NCI-H526 (cell line): Measurements from ENCODE around the gene TIPARP.

Source experiments
- DNase-seq, 2 experiments: peaks; one replicate each; lab custom pipeline; 2025; lab: John Stamatoyannopoulos, UW

TIPARP gene, protein sequence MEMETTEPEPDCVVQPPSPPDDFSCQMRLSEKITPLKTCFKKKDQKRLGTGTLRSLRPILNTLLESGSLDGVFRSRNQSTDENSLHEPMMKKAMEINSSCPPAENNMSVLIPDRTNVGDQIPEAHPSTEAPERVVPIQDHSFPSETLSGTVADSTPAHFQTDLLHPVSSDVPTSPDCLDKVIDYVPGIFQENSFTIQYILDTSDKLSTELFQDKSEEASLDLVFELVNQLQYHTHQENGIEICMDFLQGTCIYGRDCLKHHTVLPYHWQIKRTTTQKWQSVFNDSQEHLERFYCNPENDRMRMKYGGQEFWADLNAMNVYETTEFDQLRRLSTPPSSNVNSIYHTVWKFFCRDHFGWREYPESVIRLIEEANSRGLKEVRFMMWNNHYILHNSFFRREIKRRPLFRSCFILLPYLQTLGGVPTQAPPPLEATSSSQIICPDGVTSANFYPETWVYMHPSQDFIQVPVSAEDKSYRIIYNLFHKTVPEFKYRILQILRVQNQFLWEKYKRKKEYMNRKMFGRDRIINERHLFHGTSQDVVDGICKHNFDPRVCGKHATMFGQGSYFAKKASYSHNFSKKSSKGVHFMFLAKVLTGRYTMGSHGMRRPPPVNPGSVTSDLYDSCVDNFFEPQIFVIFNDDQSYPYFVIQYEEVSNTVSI

DNA sequence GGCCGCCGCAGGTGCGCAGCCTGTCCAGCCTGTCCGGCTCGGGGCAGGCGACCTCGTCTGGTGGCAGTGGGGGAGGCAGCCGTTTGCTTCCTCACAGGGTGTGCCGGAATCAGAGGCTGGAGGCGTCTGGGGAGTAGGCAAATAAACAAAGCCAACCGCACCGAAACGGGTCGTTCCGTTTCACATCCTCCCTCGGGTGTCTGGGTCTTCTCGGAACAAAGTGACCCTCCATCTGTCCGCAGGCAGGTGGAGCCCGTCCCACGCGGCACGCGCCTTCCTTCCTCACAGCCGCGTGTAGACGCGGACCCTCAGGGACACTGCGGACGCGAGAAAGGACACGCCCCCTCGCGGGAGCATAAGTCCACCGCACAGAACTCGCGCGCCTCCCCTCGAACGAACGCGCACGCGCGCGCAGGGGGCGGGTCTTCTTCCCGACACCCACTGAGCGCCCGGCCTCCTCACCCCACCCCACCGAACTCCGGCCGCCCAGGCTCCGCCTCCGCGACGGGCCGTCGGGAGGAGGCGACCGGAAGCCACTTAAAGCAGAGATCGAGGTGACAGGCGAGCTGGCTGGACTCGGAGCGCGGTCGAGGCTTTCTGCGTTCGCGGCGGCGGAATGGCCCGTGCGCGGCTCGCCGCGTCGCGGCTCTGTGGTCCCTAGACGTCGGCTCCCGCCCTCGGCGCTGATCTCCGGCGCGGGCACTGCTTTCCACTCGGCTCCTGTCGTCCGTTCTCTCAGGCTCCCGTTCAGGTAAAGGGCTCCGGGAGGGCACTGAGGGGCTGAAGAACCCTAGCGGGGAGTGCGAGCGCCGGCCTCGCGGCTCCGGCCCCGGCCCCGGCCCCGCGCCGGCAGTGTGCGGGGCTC is at the start of gene TIPARP:
TSS of gene TIPARP (plus strand) at position 545 of the 865 bp plus-strand sequence. CDS start 3,108 bp downstream, outside the sequence.
- DNase-seq = peak; percentile 97 to 99

DNA sequence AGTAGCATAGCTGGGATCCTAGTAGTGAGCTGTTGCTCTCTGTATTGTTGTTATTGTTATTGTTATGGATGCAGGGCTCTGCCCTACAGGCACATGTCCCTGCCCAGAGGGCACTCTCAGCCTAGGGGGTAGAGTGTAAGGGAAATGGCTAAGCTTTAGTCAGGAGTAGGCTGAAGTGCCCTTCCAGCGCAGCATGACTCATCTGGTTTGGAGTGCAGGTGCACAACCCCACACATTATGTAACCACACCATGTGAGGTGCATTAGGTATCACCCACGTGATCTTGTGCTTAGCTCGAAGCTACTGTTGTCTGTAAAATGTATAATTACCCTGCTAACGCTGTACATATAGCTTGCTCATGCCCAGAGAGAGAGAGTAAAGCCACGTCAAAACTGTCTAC is 48.3 kb upstream of the TIPARP start:
- no peak for DNase-seq

DNA sequence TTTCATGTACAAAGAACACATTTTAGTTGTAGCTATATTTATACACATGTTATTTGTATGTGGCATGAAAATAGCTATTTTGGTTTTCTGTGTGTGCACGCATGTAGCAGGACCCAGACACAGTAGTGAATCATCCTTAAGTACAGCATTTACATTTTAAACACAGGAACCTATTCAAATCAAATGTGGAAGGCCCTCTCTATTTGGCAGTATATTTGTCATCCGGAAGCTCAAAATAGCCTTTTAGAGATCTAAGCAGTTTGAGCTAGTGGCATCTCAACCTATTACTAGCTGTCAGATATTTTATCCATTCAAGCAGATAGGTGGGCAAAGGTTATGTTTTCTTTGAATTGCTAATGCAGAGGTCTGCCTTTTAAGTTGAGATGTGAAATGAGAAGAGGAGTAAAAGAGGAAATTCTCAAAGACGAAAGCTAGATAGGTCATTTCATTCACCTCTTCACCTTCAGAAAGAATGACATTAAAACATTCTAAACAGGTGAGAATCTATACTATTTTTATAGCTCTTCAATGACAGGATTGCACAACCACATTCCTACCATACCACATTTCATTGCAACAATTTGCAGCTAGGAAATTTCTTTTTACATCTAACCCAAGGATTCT is 46.3 kb upstream of the TIPARP start:
- DNase-seq = peak in 1 of 2 experiments; percentile 23

DNA sequence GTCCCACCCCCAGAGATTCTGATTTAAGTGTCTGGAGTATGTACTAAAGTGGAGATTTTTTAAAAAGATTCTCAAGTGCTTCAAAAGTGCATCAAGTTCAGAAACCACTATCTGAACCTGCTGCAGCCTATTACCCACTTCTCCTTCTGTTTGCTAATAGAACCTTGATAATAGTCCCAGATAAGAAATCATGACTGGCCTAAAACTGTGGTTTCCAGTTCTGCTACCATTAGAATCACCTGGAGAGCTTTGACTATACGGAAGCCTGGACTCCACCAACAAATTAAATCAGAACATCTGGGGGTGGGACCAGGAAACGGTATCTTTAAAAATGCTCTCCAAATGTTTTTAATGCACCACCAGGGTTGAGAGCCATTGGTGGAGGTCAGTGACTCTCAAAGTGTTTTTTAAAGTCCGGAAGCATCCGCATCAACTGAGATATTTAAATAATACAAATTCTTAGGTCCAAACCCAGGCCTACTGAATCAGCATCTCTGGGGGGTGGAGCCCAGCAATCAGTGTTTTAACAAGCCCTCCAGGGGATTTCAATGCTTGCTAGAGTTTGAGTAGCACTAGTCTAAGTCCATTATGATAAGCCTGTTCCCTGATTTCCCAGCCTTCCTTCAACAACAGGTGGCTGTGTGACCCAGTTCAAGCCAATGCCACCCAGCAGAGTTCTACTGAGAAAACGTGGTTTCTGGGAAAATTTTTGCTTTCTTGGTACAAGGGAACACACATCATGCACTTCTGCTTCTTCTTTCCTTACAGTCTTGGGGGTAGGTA is 45.4 kb upstream of the TIPARP start:
- DNase-seq = no peak

DNA sequence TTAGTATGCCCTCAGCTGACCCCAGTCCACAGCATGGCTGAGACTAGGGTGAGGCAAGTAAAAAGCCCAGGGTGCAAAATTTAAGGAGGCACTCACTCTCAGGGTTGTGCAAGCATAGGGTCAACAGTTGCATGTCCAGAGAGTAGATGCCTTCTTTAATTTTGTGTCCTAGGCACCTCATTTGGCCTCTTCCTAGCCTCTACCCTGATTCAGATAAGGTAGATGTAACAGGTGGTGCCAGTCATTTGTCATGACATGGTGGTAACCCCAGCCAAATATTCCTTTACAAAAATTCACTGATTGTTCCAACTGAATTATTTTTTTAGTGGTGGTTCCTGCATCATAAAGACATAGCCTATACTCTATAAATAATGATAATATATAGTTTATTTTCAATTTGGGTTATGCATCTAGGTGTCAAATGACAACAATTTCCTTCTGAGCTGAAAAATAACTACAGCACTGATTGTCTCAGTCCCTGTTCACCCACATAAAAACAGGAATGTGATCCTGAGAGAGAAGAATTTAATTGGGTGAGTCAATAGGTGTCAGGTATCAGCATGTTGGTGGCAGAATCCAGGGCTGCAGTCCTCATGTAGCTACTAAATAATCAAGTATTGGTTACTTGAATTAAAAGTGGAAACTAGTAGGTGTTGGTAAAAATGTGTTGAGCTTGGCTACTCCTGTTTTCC is 44.2 kb upstream of the TIPARP start:
- DNase-seq = no peak

DNA sequence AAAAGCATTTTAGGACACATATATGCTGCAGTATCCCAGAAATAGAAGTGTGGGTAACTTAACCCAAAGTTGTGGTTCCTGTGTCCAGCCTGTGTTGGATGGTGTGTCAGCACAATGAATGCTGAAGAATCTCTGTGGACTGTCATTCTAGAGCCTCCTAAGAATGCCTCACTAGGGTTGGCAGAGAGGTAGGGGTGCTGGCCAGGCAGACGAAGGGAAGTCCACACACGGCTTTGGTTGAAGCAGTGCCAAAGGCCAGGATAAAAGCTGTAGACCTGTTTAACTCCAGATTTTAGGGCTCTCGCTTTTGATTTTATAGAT is 43.7 kb upstream of the TIPARP start:
- DNase-seq = no peak

DNA sequence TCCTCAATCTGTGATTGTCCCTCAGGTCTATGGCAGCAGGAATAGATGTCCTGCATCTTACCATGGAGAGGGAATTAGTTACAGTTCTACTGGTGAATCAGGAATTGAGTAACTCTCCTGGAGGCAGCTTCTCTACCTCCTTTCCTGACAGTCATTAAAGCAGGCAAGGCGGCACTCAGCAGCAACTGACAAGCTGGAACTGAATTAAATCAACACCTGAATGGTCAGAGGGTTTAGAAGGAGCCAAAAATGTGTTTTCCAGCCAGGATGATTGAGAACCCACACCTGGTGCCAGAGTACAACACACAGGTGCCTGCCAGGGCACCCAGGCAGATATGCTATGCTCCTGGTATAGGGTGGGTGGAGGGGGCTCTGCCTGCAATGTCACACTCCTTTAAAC is 43.1 kb upstream of the TIPARP start:
- DNase-seq = no peak

DNA sequence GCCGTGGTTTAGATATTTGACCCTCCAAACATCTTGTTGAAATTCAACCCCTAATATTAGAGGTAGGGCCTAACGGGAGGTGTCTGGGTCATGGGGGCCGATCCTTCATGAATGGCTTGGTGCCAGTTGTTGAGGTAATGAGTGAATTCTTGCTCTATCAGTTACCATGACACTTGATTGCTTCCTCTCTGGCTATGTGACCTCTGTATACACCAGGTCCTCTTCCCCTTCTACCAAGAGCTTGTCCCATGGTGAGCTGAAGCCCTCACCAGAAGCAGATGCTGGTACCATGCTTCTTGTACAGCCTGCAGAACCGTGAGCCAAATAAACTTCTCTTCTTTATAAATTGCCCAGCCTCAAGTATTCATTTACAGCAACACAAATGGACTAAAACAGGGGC is 41.8 kb upstream of the TIPARP start:
- DNase-seq = no peak

DNA sequence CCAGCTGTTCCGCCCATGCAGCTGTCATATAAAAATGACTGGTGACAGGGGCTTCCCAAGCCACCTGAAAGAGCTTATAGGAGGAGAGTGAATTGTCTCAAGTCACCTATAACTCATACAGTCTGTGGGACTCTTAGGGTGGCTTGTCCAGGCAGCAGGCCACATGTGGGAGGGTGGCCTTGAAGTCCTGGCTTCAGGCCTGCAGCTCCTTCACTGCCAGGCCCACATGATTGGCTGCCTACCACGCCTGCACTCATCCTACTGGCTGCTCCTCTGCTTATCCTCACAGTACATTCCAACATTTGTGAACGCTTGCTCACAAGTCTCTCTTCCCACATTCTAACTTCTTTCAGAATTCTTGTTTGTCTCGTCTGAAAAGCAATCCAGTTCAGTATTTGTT is 41.1 kb upstream of the TIPARP start:
- DNase-seq = no peak

DNA sequence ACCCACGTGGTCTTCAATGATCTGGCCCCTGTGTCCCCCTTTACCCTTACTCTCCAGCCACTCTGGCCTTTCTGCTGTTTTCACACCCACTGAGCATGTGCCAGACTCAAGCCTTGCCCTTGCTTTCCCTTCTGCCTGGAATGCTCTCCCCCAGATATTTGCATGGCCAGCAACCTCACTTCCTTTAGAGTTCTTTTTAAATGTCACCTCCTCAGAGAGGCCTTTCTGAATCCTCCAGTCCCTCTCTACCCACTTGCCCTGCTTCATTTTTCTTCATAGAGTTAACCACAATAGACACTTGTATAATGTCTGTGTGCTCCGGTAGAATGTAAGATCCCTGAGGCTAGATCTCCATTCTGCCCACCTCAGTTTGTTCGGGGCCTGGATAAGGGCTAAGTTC is 39.4 kb upstream of the TIPARP start:
- DNase-seq = no peak

DNA sequence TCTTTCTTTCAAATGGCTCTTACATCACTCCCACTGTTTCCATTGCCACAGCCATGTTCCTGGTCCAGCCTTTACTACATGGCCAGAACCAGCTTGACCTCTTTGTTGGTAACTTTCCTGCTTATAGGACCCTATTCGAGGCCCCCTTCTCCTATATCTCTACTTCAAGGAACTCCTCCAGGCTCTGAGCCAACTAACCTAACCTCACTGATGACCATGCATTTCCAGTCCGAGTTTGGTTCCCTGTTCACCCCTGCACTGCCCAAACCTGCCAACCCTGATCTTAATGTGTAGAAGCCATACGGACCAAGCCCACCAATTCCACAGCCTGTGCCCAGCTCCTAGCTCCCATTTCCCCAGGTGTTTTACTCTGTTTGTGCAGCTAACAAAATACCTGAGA is 38.4 kb upstream of the TIPARP start:
- DNase-seq = no peak

DNA sequence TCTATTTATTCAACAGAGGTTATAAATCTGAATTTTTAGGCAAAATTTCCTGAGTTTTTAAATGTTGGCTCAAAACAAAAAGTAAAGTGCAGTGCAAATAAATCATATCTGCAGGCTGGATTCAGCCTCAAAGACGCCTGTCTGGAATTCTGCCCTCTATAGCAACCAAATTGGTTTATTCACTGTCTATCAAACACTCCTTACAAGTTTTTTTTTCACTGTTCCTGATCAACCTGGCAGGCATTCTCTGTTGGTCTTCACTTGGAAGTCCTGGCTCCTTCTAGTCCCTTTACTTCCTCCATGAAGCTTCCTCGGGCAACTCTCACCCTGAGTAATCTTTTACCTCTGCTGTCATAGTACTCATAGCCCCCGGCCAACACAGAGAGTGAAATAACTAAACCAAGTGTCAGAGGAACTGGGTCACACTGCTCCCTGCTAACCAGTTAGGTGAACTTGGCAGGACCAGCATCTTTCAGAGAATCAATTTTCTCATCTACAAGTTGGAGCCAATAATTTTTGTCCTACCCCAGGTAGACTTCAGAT is 36.8 kb upstream of the TIPARP start:
- no peak for DNase-seq

DNA sequence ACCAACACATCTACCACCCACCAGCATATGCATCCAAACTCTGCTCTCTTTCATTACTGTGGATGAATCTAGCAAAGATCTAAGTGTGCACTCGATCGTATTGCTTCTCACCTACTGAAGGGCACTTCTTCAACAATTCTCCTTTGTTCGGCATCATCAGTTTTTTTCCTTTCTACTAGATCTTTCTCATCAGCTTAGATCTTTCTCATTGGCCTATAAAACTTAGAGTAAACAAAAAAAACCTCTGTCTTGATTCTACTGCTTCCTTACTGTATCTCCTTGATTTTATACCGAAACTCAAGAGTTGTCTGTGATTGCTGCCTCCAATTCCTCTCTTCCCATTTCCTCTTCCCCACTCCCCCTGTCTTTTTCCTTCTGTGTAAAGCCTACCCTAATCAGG is 36.1 kb upstream of the TIPARP start:
- no peak for DNase-seq

DNA sequence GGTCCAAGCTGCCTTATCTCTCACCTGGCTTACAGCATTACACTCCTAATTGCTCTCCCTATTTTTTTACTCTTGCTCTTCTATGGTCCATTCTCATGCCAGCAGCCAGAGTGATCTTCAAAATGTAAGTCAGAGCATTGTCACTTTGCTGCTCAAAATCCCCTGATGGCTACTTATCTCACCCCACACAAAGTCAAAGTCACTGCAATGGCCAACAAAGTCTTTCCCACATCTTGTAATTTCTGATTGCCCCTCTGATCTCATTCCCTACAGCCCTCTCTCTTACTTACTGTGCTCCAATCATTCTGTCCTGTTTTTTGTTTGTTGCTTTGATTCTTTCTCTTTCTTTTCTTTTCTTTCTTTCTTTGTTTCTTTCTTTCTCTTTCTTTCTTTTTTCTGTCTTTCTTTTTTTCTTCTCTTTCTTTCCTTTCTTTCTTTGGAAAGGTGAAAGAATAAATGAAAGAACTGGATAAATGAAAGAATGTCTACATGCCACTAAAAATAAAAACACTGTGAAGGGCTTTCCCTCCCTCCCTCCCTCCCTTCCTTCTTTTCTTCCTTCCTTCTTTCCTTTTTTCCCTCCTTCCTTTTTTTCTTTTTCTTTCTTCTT is 34.9 kb upstream of the TIPARP start:
- DNase-seq = no peak

DNA sequence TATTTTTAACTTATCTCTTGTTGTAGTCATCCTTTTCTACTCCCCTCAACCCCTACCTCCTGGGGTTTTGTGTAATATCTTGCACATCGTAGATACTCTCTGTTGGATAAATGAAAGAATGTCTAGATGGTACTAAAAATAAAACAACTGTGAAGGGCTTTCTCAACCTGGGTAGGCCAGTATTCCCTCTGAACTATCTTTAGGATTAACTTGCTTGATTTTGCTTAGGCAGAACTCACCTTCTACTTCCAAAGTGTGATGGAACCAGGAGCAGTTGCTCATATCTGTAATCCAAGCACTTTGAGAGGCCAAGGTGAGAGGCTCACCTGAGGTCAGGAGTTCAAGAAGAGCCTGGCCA is 32.8 kb upstream of the TIPARP start:
- DNase-seq = no peak

DNA sequence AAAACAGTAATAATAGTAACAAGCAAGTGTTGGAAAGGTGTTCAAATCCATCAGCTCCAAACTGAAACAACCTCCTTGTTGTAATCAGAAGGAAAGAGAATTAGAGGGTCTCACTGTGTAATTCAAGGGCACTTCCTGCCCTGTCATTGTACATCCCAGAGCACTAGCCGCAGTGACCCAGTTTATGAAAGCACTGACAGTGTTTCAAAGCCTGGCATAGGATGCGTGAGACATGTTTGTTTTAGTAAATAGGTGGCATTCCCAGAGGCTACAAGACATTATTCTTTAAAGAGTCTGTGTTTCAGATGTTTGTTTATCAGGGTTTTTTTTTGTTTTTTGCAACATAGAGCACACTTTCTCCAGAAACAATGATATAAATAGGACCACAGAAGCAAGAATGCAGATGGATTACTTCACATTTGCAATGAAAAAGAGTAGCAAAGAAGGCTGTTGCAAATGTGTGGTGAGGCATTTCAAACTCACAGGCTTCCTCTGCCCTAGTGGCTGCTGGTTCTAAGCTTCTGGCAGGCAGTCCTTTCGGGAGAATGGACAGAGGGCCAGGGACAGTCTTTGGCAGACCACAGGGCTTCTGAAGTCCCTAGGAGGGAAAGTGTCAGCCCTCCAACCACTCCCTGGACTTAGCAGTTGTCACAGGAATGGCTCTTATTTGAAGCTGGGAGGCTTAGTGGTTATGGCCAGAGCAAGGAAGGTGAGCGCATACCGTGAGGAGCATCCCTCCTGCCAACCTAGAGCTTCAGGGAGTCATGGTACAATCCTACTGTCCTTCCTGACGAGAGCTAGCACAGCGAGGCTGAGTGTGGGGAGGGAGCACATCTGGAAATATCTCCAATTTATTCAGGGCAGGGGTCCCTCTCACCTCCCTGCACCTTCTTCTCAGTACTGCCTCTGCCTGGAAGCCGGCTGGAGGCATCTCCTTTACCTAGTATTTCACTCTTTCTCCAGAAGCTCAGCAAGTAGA is 31.4 kb upstream of the TIPARP start:
- DNase-seq = no peak

DNA sequence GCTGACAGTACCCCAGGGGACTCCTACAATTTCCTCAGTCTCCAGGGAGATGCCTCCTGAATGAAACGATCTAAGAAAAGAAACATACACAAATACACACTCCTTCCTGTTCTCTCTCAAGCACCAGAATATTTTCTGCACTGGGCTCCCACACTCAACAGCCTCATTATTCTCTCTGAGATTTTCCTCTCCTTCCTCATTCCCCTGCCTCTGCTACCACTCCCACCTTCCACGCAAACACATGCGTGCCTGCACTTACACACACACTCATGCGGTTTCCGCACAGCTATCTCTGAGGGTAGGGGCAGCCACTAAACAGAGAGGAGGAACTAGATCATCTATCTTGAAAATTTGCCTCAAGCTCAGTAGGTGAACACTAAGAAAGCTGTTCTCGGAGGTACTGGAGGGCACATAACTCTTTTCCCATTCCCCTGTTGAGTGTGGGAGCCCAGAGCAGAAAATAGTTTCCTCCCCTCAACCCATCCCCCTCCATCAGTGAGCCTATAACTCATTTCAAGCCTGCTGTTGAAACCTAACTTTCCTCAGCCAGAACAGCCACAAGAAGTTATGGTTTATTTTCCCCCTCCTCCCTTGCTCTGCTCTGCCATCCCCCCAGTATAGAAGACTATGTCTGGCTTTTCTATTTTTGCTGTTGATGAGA is 30.5 kb upstream of the TIPARP start:
- DNase-seq = no peak

DNA sequence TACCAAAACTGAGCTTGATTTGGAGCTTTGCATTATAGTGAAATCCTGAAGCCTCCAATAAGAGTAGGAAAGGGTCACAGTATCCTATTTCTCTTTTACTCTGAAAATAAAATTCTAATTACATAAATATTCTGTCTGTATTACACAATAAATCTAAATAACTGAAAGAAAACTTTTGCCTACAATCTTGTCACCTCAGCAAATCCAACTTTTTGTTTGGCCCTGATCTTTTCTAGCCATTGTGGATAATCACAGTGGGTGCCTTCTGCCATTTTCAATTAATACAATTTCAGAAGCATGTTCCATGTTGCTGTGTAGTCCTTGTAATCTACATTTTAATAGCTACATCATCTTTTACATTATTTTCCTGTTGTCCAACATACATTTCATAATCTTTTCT is 29.4 kb upstream of the TIPARP start:
- no peak for DNase-seq

DNA sequence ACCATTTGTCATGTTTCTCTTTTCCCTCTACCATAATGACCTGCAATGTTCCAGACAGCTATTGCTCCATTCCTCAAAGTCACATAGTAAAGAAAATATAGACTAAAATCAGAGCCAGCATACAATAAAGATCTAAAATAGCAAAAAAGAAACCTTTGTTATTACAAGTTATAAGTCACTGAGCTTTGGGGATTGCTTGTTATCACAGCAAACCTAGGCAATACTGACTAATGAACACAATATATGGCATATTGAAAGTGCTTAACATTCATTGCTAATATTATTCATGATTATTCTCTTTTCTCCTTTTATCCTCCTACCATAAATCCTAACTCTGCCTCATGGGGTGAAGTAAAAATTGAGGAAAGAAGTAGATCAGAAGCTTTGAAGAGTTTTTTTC is 27.4 kb upstream of the TIPARP start:
- no peak for DNase-seq
